ENCODE data around the gene QKI. TPM values are rescaled to one million over a fixed set of nuclear protein-coding genes. Genes with fewer than 3 reads are reported as not detected.

QKI gene
- total RNA-seq, 1 donor from 2014 or later, result 95.0 TPM

GRCh38 chr6:163501026-163501425 lies 86.5 kb downstream of the QKI start:
- TF ChIP-seq CTCF (conservative IDR thresholded peaks at IDR 0.05; ENCODE audit: low read depth, low read length), result no peak
- DNase-seq (ENCODE audit: low read depth), result no peak
- H3K4me3 ChIP-seq (ENCODE audit: low read depth, low read length), result no peak overlapping the region

- H3K4me3 ChIP-seq (ENCODE audit: low read depth, low read length), result no peak overlapping the region
- DNase-seq (ENCODE audit: low read depth), result no peak
- TF ChIP-seq CTCF (conservative IDR thresholded peaks at IDR 0.05; ENCODE audit: low read depth, low read length), result no peak
Measured at GRCh38 chr6:163501439-163501838, 86.9 kb downstream of the QKI start.

- TF ChIP-seq CTCF (conservative IDR thresholded peaks at IDR 0.05; ENCODE audit: low read depth, low read length), result no peak
- H3K4me3 ChIP-seq (ENCODE audit: low read depth, low read length), result no peak overlapping the region
- no peak for DNase-seq (ENCODE audit: low read depth)
Measured at GRCh38 chr6:163504984-163505640, 90.6 kb downstream of the QKI start.

GRCh38 chr6:163507965-163508364 lies 93.4 kb downstream of the QKI start:
- TF ChIP-seq CTCF (conservative IDR thresholded peaks at IDR 0.05; ENCODE audit: low read depth, low read length), result no peak
- no peak for DNase-seq (ENCODE audit: low read depth)
- H3K4me3 ChIP-seq (ENCODE audit: low read depth, low read length), result no peak overlapping the region

- no peak for TF ChIP-seq CTCF (conservative IDR thresholded peaks at IDR 0.05; ENCODE audit: low read depth, low read length)
- DNase-seq (ENCODE audit: low read depth), result no peak
- H3K4me3 ChIP-seq (ENCODE audit: low read depth, low read length), result no peak overlapping the region
Measured at GRCh38 chr6:163513003-163513402, 98.5 kb downstream of the QKI start.

- no peak for DNase-seq (ENCODE audit: low read depth)
- TF ChIP-seq CTCF (conservative IDR thresholded peaks at IDR 0.05; ENCODE audit: low read depth, low read length), result no peak
Measured at GRCh38 chr6:163513570-163514166, 99.2 kb downstream of the QKI start.

GRCh38 chr6:163516908-163517307 lies 102.4 kb downstream of the QKI start:
- no peak for TF ChIP-seq CTCF (conservative IDR thresholded peaks at IDR 0.05; ENCODE audit: low read depth, low read length)
- H3K4me3 ChIP-seq (ENCODE audit: low read depth, low read length), result no peak overlapping the region
- no peak for DNase-seq (ENCODE audit: low read depth)

More at GRCh38 chr6:163513570-163514166, 99.2 kb downstream of the QKI start:
- H3K4me3 ChIP-seq (ENCODE audit: low read depth, low read length), result no peak overlapping the region
